Cardiac fibroblast (primary cell): Measurements from ENCODE around the gene PLXNA4.

Experiments
- DNase-seq, 2 donors: peaks; one replicate each; pipeline versions ENCODE4 v3.0.0 to v3.0.0-alpha.2; 2010; ENCODE audit warnings: low read depth in 2 of 2
- H3K4me3 ChIP-seq, 2 donors: replicated peaks in 1 of 2; 1 replicate in 1 of 2; 2 replicates in 1 of 2; pipeline ENCODE4 v1.5.1; 2011; ENCODE audit warnings: low read depth in 2 of 2, low read length in 2 of 2, mild to moderate bottlenecking in 2 of 2, moderate library complexity in 1 of 2
- CTCF ChIP-seq: IDR thresholded peaks from one replicate; pipeline ENCODE4 v1.5.1; 2011; ENCODE audit warnings: low read depth, mild to moderate bottlenecking, low read length, inconsistent platforms

Gene PLXNA4

GRCh38 chr7:132545756-132546155 is 30.5 kb downstream of the PLXNA4 start:
- no peak for TF ChIP-seq CTCF
- no peak for DNase-seq
- no peak overlapping the region for H3K4me3 ChIP-seq

GRCh38 chr7:132544999-132545398 is 31.3 kb downstream of the PLXNA4 start:
- DNase-seq = no peak
- TF ChIP-seq CTCF = no peak
- no peak overlapping the region for H3K4me3 ChIP-seq

GRCh38 chr7:132544025-132544424 is 32.2 kb downstream of the PLXNA4 start:
- no peak overlapping the region for H3K4me3 ChIP-seq
- no peak for TF ChIP-seq CTCF
- DNase-seq = no peak

- H3K4me3 ChIP-seq = no peak overlapping the region
- no peak for TF ChIP-seq CTCF
- peak in 1 of 2 donors; percentile 12 for DNase-seq
Measured at GRCh38 chr7:132542895-132543294, 33.4 kb downstream of the PLXNA4 start.

- TF ChIP-seq CTCF = no peak
- DNase-seq = no peak
- H3K4me3 ChIP-seq = no peak overlapping the region
Measured at GRCh38 chr7:132541656-132542055, 34.6 kb downstream of the PLXNA4 start.

- DNase-seq = no peak
- no peak overlapping the region for H3K4me3 ChIP-seq
- no peak for TF ChIP-seq CTCF
Measured at GRCh38 chr7:132537456-132538145, 38.7 kb downstream of the PLXNA4 start.

- DNase-seq = peak; percentile 21 to 42
- H3K4me3 ChIP-seq = no peak overlapping the region
- TF ChIP-seq CTCF = no peak
Measured at GRCh38 chr7:132536654-132537395, 39.4 kb downstream of the PLXNA4 start.
